Measurements from ENCODE around the gene KRTAP2-2. TPM values are rescaled to one million over a fixed set of nuclear protein-coding genes. Genes with fewer than 3 reads are reported as not detected.
A peak's percentile ranks its signal among the peaks of the same experiment; 100 is the strongest.
"Not testable (repeated sequence)": the region's sequence is repeated elsewhere in the genome, so short reads cannot be mapped to it uniquely, and the experiment has no call there.

Gene KRTAP2-2
- total and polyA plus RNA-seq, 2 of the 13 experiments (the other 11 are each of a cell fraction or from before 2014, with no cell fraction given) = not detected

DNA sequence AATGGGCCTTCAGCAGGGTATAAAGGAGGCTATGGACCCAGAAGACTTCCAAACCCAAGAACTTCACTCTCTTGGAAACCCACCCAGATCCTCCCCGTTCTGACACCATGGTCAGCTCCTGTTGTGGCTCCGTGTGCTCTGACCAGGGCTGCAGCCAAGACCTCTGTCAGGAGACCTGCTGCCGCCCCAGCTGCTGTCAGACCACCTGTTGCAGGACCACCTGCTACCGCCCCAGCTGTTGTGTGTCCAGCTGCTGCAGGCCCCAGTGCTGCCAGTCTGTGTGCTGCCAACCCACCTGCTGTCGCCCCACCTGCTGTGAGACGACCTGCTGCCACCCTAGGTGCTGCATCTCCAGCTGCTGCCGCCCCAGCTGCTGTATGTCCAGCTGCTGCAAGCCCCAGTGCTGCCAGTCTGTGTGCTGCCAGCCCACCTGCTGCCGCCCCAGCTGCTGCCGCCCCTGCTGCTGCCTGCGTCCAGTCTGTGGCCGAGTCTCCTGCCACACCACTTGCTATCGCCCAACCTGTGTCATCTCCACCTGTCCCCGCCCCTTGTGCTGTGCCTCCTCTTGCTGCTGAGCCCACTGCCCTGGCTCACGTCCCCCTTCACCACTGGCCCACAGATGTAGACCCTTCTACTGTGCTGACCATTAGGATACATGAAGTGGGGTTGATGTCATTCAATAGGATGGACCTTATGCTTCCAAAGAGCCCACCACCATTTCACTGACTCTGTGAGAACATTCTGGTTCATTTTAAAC is 29.2 kb upstream of the KRTAP2-2 start, which contains the start of gene KRTAP4-7:
KRTAP4-7 (plus strand) TSS at position 51 of the 757 bp plus-strand sequence; CDS start at position 108, 57 bp downstream.
- H3K4me1 ChIP-seq (ENCODE audit: insufficient read depth, low read length); POLR2A ChIA-PET; H3K9ac ChIP-seq (ENCODE audit: insufficient read depth, low read depth, low read length); CTCF ChIA-PET (ENCODE audit: low intra/inter-chr PET ratio, low total read pairs); H3K79me2 ChIP-seq (ENCODE audit: insufficient read depth, low read length); H3K4me2 ChIP-seq (ENCODE audit: low read depth, low read length); in situ Hi-C loops (cut with HindIII; ENCODE audit: extremely low pct_ligation_motif_present, low pct_unique_long_range_greater_than_20kb); H4K20me1 ChIP-seq (ENCODE audit: insufficient read depth, low read length); H3K27ac ChIP-seq (ENCODE audit: extremely low read length, insufficient read depth, low read length); H3K4me3 ChIP-seq (replicated peaks in 1 of 3; ENCODE audit: insufficient read depth in 1 of 3, low read depth in 2 of 3, low read length in 3 of 3); BruUV-seq (replicated peaks); H3K27me3 ChIP-seq (ENCODE audit: control insufficient read depth in 1 of 2, insufficient read depth in 2 of 2, low read length in 2 of 2); ATAC-seq; H3K9me3 ChIP-seq (ENCODE audit: low read length); H3K36me3 ChIP-seq (replicated peaks in 1 of 2; ENCODE audit: control insufficient read depth in 1 of 2, insufficient read depth in 2 of 2, low read length in 2 of 2); intact Hi-C loops (cut with micrococcal nuclease; ENCODE audit: unreplicated experiment); DNase-seq (ENCODE audit: low spot score); H2AFZ ChIP-seq (ENCODE audit: low read length); FAIRE-seq: not testable (repeated sequence)
- 10% methylated on average over 6 of the region's 14 CpGs for WGBS (ENCODE audit: low lambda C conversion rate)

DNA sequence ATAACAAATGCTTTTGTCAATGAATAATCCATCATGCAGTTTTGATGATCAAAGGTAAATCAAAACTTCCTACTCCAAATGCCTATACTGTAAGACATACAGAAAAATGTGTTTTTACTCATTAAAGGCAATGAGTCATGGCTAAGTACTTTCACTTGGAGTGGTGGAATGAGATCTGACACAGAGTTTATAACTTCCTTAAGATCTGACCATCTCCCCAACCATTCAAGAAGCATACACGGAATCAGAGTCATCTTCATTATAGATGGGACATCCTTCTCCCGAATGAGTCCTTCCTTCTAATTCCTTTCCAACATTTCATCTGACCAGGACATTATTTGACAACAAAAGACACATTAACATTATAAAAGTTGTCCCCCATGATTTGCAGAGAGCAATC is 28.4 kb upstream of the KRTAP2-2 start:
- intact Hi-C loops (cut with micrococcal nuclease; ENCODE audit: unreplicated experiment); POLR2A ChIA-PET; H4K20me1 ChIP-seq (ENCODE audit: insufficient read depth, low read length); FAIRE-seq; H3K27me3 ChIP-seq (ENCODE audit: control insufficient read depth in 1 of 2, insufficient read depth in 2 of 2, low read length in 2 of 2); H3K79me2 ChIP-seq (ENCODE audit: insufficient read depth, low read length); H3K27ac ChIP-seq (ENCODE audit: extremely low read length, insufficient read depth, low read length); DNase-seq (ENCODE audit: low spot score); BruUV-seq (replicated peaks); ATAC-seq; in situ Hi-C loops (cut with HindIII; ENCODE audit: extremely low pct_ligation_motif_present, low pct_unique_long_range_greater_than_20kb); H3K4me1 ChIP-seq (ENCODE audit: insufficient read depth, low read length); H3K9me3 ChIP-seq (ENCODE audit: low read length); H3K4me2 ChIP-seq (ENCODE audit: low read depth, low read length); H3K4me3 ChIP-seq (replicated peaks in 1 of 3; ENCODE audit: insufficient read depth in 1 of 3, low read depth in 2 of 3, low read length in 3 of 3); H3K9ac ChIP-seq (ENCODE audit: insufficient read depth, low read depth, low read length); H3K36me3 ChIP-seq (replicated peaks in 1 of 2; ENCODE audit: control insufficient read depth in 1 of 2, insufficient read depth in 2 of 2, low read length in 2 of 2); H2AFZ ChIP-seq (ENCODE audit: low read length); CTCF ChIA-PET (ENCODE audit: low intra/inter-chr PET ratio, low total read pairs): not testable (repeated sequence)
- 12% methylated on average over 2 of the region's 2 CpGs for WGBS (ENCODE audit: low lambda C conversion rate)

DNA sequence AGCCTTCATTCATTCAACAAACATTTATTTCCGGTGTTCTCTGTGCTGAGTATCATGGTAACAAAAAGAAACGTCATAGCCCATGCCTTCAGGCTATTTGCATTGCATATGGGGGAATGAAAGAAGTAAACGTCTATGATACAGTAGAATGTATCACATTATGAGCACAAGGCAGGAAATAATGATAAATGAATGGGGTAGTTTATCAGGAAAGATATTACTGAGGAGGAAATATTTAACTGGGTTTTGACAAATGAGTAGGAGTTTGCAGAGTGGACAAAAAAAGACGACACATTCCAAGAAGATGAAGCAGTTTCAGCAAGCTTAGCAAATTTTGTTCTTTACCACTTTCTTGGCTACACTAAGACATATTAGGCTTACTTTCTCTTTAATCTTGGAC is 27.6 kb upstream of the KRTAP2-2 start:
- POLR2A ChIA-PET = no interaction called here
- Histone ChIP-seq H3K4me2 (ENCODE audit: low read depth, low read length) (no peak overlapping the region), H3K79me2 (ENCODE audit: insufficient read depth, low read length) (no peaks in the 10 kb centered on the region), H3K9ac (ENCODE audit: insufficient read depth, low read depth, low read length) (no peak overlapping the region), H3K9me3 (ENCODE audit: low read length) (no peaks in the 10 kb centered on the region), H2AFZ (ENCODE audit: low read length) (no peak overlapping the region), H3K27me3 (ENCODE audit: control insufficient read depth in 1 of 2, insufficient read depth in 2 of 2, low read length in 2 of 2) (no peaks in the 10 kb centered on the region; a peak in 2 of 5 replicates), H3K36me3 (replicated peaks in 1 of 2; ENCODE audit: control insufficient read depth in 1 of 2, insufficient read depth in 2 of 2, low read length in 2 of 2) (no peaks in the 10 kb centered on the region), H3K4me1 (ENCODE audit: insufficient read depth, low read length) (no peaks in the 10 kb centered on the region), H4K20me1 (ENCODE audit: insufficient read depth, low read length) (no peaks in the 10 kb centered on the region), H3K27ac (ENCODE audit: extremely low read length, insufficient read depth, low read length) (no peak overlapping the region), H3K4me3 (replicated peaks in 1 of 3; ENCODE audit: insufficient read depth in 1 of 3, low read depth in 2 of 3, low read length in 3 of 3) (no peak overlapping the region)
- intact Hi-C loops (cut with micrococcal nuclease; ENCODE audit: unreplicated experiment) = no loop called here
- DNase-seq (ENCODE audit: low spot score) = no peak
- 2% methylated on average over 4 of the region's 4 CpGs for WGBS (ENCODE audit: low lambda C conversion rate)
- in situ Hi-C loops (cut with HindIII; ENCODE audit: extremely low pct_ligation_motif_present, low pct_unique_long_range_greater_than_20kb) = no loop called here
- no peak for ATAC-seq
- no peak for FAIRE-seq
- CTCF ChIA-PET (ENCODE audit: low intra/inter-chr PET ratio, low total read pairs) = no interaction called here
- no TSS peak for BruUV-seq (replicated peaks)
- TF ChIP-seq MAFK (conservative IDR thresholded peaks at IDR 0.05 in 1 of 2, IDR thresholded peaks at IDR 0.05 in 1 of 2; ENCODE audit: low read length in 2 of 2) (peak; percentile 24 to 60; a peak in 3 of 4 replicates), CBFB (CRISPR knock-in tag; IDR thresholded peaks at IDR 0.05) (no peak), ZNF788 (CRISPR knock-in tag; IDR thresholded peaks at IDR 0.05; ENCODE audit: borderline replicate concordance) (no peak), NCOA2 (CRISPR knock-in tag; IDR thresholded peaks at IDR 0.05) (no peak), ZBTB7B (CRISPR knock-in tag; IDR thresholded peaks at IDR 0.05) (no peak)
- TF ChIP-seq, protein P1, sequence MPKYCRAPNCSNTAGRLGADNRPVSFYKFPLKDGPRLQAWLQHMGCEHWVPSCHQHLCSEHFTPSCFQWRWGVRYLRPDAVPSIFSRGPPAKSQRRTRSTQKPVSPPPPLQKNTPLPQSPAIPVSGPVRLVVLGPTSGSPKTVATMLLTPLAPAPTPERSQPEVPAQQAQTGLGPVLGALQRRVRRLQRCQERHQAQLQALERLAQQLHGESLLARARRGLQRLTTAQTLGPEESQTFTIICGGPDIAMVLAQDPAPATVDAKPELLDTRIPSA (CRISPR knock-in tag; IDR thresholded peaks at IDR 0.05; ENCODE audit: borderline replicate concordance) = no peak
- TF ChIP-seq, protein P2, sequence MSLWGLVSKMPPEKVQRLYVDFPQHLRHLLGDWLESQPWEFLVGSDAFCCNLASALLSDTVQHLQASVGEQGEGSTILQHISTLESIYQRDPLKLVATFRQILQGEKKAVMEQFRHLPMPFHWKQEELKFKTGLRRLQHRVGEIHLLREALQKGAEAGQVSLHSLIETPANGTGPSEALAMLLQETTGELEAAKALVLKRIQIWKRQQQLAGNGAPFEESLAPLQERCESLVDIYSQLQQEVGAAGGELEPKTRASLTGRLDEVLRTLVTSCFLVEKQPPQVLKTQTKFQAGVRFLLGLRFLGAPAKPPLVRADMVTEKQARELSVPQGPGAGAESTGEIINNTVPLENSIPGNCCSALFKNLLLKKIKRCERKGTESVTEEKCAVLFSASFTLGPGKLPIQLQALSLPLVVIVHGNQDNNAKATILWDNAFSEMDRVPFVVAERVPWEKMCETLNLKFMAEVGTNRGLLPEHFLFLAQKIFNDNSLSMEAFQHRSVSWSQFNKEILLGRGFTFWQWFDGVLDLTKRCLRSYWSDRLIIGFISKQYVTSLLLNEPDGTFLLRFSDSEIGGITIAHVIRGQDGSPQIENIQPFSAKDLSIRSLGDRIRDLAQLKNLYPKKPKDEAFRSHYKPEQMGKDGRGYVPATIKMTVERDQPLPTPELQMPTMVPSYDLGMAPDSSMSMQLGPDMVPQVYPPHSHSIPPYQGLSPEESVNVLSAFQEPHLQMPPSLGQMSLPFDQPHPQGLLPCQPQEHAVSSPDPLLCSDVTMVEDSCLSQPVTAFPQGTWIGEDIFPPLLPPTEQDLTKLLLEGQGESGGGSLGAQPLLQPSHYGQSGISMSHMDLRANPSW (CRISPR knock-in tag; IDR thresholded peaks at IDR 0.05; ENCODE audit: borderline replicate concordance) = no peak

Measured in HepG2 (cell line).